Gastrocnemius medialis (tissue), 4 donors: Measurements from ENCODE around the gene DNM3. TPM values are rescaled to one million over a fixed set of nuclear protein-coding genes. Genes with fewer than 3 reads are reported as not detected.

Experiments
- ATAC-seq, 2 donors: fragments of 150-250 bp; one replicate each; pipeline ENCODE4 v1.9.1; 2016
- DNase-seq, 2 donors: peaks; one replicate each; pipeline ENCODE4 v3.0.0-alpha.2; 2019
- H3K27ac ChIP-seq, 4 donors: fragments of 200-600 bp; sonication (generic); 1 replicate in 1 of 4; 2 replicates in 3 of 4; pipeline ENCODE4 v1.5.1; 2016 to 2018; ENCODE audit warnings: mild to moderate bottlenecking in 2 of 4, moderate library complexity in 1 of 4
- H3K27me3 ChIP-seq, 3 donors: fragments of 200-600 bp; sonication (generic) in 2 of 3; 1 replicate in 1 of 3; 2 replicates in 2 of 3; pipeline versions ENCODE4 v1.5.1 to v1.6.0; 2016 to 2019; ENCODE audit warnings: mild to moderate bottlenecking in 1 of 3, moderate library complexity in 1 of 3
- H3K36me3 ChIP-seq, 2 donors: fragments of 200-600 bp; sonication (generic) in 1 of 2; one replicate each; pipeline ENCODE4 v1.5.1; 2017 to 2018
- H3K4me1 ChIP-seq, 2 donors: fragments of 200-600 bp; sonication (generic) in 1 of 2; one replicate each; pipeline ENCODE4 v1.5.1; 2016 to 2017; ENCODE audit warnings: mild to moderate bottlenecking in 2 of 2
- H3K4me3 ChIP-seq, 4 donors: fragments of 200-600 bp; sonication (generic) in 3 of 4; 1 replicate in 1 of 4; 2 replicates in 3 of 4; pipeline ENCODE4 v1.5.1; 2016 to 2019; ENCODE audit warnings: mild to moderate bottlenecking in 2 of 4
- H3K9me3 ChIP-seq, 3 donors: fragments of 200-600 bp; sonication (generic) in 2 of 3; 1 replicate in 1 of 3; 2 replicates in 2 of 3; pipeline ENCODE4 v1.5.1; 2016 to 2019
- CTCF ChIP-seq, 5 experiments: fragments of 450-650 bp in 3 of 5; fragments of 200-600 bp in 2 of 5; sonication (generic) in 2 of 5; IDR thresholded peaks in 4 of 5; conservative IDR thresholded peaks in 1 of 5; 1 replicate in 4 of 5; 2 replicates in 1 of 5; pipeline ENCODE4 v1.5.1; 2016 to 2019; ENCODE audit warnings: antibody characterized with exemption in 5 of 5, mild to moderate bottlenecking in 3 of 5, moderate library complexity in 3 of 5
- POLR2A ChIP-seq, 2 donors: fragments of 450-650 bp; IDR thresholded peaks; one replicate each; pipeline ENCODE4 v1.6.1; 2017; ENCODE audit warnings: antibody characterized with exemption in 2 of 2, mild to moderate bottlenecking in 2 of 2, moderate library complexity in 2 of 2
- in situ Hi-C, 4 donors: fragments of 200-750 bp; cut with MboI; loops; one replicate each; pipeline versions ENCODE4 v1.15.0 to v1.8.0; 2017; ENCODE audit warnings: low sequenced_read_pairs in 4 of 4
- intact Hi-C: fragments of 100-400 bp; cut with DNase I; formaldehyde crosslinking; loops from one replicate; pipeline ENCODE4 v1.15.1; 2023; ENCODE audit warnings: low total_unique reads
- total RNA-seq, 4 donors: library from RNA; depleted of rRNA; stranded (reverse); fragments of >200 nt; gene quantifications; one replicate each; pipeline versions ENCODE4 v1.1.0 to v1.2.3, GENCODE V29; 2016

DNM3 gene
- total RNA-seq, 4 donors from 2014 or later, result 0.35 to 1.6 (median 1.1) TPM

GRCh38 chr1:171844381-171844780 lies 3.1 kb downstream of the DNM3 start:
- no peak overlapping the region for H3K4me3 ChIP-seq
- in situ Hi-C loops (loop anchor here in 1 of 4 donors (25.0 kb wide), 1 partner anchor 593 kb away; the partner anchor contains the start of gene PIGC), intact Hi-C loops (loop anchor here (5.0 kb wide), 2 partner anchors 197 to 357 kb away; partner anchors contain the start of gene PRRC2C)
- no peaks in the 10 kb centered on the region for H3K9me3 ChIP-seq
- H3K36me3 ChIP-seq, result no peaks in the 10 kb centered on the region
- no peaks in the 10 kb centered on the region for H3K27me3 ChIP-seq
- no peak overlapping the region for H3K27ac ChIP-seq
- ATAC-seq, result no peak
- no peak for TF ChIP-seq POLR2A (IDR thresholded peaks at IDR 0.05)
- TF ChIP-seq CTCF (IDR thresholded peaks at IDR 0.05 in 4 of 5, conservative IDR thresholded peaks at IDR 0.05 in 1 of 5), result no peak
- H3K4me1 ChIP-seq, result peaks cover 0 to 11% of the 10 kb centered on the region in 2 donors
- DNase-seq, result no peak

GRCh38 chr1:171845998-171846397 lies 4.7 kb downstream of the DNM3 start:
- intact Hi-C loops, result no loop called here
- ATAC-seq (no peak), DNase-seq (no peak)
- Histone ChIP-seq H3K27ac (no peak overlapping the region), H3K27me3 (no peaks in the 10 kb centered on the region), H3K36me3 (no peaks in the 10 kb centered on the region), H3K9me3 (no peaks in the 10 kb centered on the region), H3K4me3 (no peak overlapping the region), H3K4me1 (peaks cover 0 to 11% of the 10 kb centered on the region in 2 donors)
- TF ChIP-seq CTCF (IDR thresholded peaks at IDR 0.05 in 4 of 5, conservative IDR thresholded peaks at IDR 0.05 in 1 of 5) (no peak), POLR2A (IDR thresholded peaks at IDR 0.05) (no peak)
- in situ Hi-C loops, result loop anchor here in 1 of 4 donors (25.0 kb wide), 1 partner anchor 591 kb away; the partner anchor contains the start of gene PIGC

GRCh38 chr1:171849245-171849898 lies 8.1 kb downstream of the DNM3 start:
- no peak overlapping the region for H3K4me3 ChIP-seq
- H3K27ac ChIP-seq, result no peak overlapping the region
- no peak for ATAC-seq
- no peaks in the 10 kb centered on the region for H3K4me1 ChIP-seq
- H3K36me3 ChIP-seq, result no peaks in the 10 kb centered on the region
- intact Hi-C loops, result no loop called here
- no peaks in the 10 kb centered on the region for H3K27me3 ChIP-seq
- in situ Hi-C loops, result loop anchor here in 1 of 4 donors (25.0 kb wide), 1 partner anchor 588 kb away; the partner anchor contains the start of gene PIGC
- no peak for DNase-seq
- no peaks in the 10 kb centered on the region for H3K9me3 ChIP-seq
- TF ChIP-seq CTCF (IDR thresholded peaks at IDR 0.05 in 4 of 5, conservative IDR thresholded peaks at IDR 0.05 in 1 of 5) (no peak), POLR2A (IDR thresholded peaks at IDR 0.05) (no peak)

- in situ Hi-C loops (no loop called here), intact Hi-C loops (no loop called here)
- Histone ChIP-seq H3K4me3 (no peak overlapping the region), H3K27me3 (no peaks in the 10 kb centered on the region), H3K27ac (no peak overlapping the region), H3K4me1 (no peaks in the 10 kb centered on the region), H3K36me3 (no peaks in the 10 kb centered on the region), H3K9me3 (no peaks in the 10 kb centered on the region)
- ATAC-seq (no peak), DNase-seq (no peak)
- TF ChIP-seq CTCF (IDR thresholded peaks at IDR 0.05 in 4 of 5, conservative IDR thresholded peaks at IDR 0.05 in 1 of 5) (no peak), POLR2A (IDR thresholded peaks at IDR 0.05) (no peak)
Observed at GRCh38 chr1:171850651-171851350, 9.5 kb downstream of the DNM3 start.
